GM10248 (cell line): ENCODE measurements around the gene TNFSF9.
A peak's percentile ranks its signal among the peaks of the same experiment; 100 is the strongest.

Source experiments
- CTCF ChIA-PET: fragments of 300-600 bp; sonication (Branson Sonifier 250); formaldehyde crosslinking; extraction: SDS; loops from one replicate; lab custom pipeline; 2021; ENCODE audit warnings: antibody characterized with exemption; lab: Yijun Ruan, JAX
- POLR2A ChIA-PET: fragments of 350-650 bp; sonication (Branson Sonifier 250); formaldehyde crosslinking; extraction: SDS; loops from one replicate; lab custom pipeline; 2020; ENCODE audit warnings: antibody characterized with exemption; lab: Yijun Ruan, JAX
- DNase-seq: peaks from one replicate; pipeline ENCODE4 v3.0.0; 2012; ENCODE audit errors: extremely low spot score
- CTCF ChIP-seq: IDR thresholded peaks from 2 replicates; pipeline ENCODE4 v1.5.1; 2012; ENCODE audit warnings: mild to moderate bottlenecking, low read depth; ENCODE audit errors: extremely low read depth, missing control alignments, control extremely low read depth

TNFSF9 gene

GRCh38 chr19:6530386-6531162 lies at the start of gene TNFSF9:
TNFSF9 (plus strand) TSS chr19:6531026; CDS start chr19:6531037, 11 bp downstream.
- POLR2A ChIA-PET, result interaction anchor here (0.6 to 3.3 kb wide), 41 partner anchors 8 to 539 kb away, joined by 3 to 50 read pairs (median 5); partner anchors contain the start of genes ALKBH7, CRB3, GPR108 and TNFSF14
- no peak for TF ChIP-seq CTCF
- CTCF ChIA-PET, result interaction anchor here (1.0 kb wide), 1 partner anchor 12 kb away, joined by 5 read pairs; no protein-coding TSS in a partner anchor
- peak; percentile 85 for DNase-seq

GRCh38 chr19:6481541-6482342 lies 49.1 kb upstream of the TNFSF9 start, which contains the start of gene DENND1C:
DENND1C (minus strand) TSS chr19:6481787; CDS start chr19:6481695, 92 bp downstream.
- POLR2A ChIA-PET, result interaction anchor here (0.5 to 1.0 kb wide), 2 partner anchors 31 to 57 kb away, joined by 3 to 4 read pairs; partner anchors contain the start of gene KHSRP
- peak; percentile 80 for DNase-seq
- TF ChIP-seq CTCF, result peak; percentile 88
- CTCF ChIA-PET, result interaction anchor here (0.6 to 4.7 kb wide), 28 partner anchors 9 to 382 kb away, joined by 3 to 33 read pairs (median 4); partner anchors contain the start of genes CRB3, GPR108, SLC25A23 and TUBB4A

GRCh38 chr19:6482343-6482686 lies 48.5 kb upstream of the TNFSF9 start:
- ChIA-PET CTCF (interaction anchor here (0.8 to 4.7 kb wide), 10 partner anchors 9 to 377 kb away, joined by 3 to 33 read pairs (median 4); partner anchors contain the start of gene SLC25A23), POLR2A (no interaction called here)

GRCh38 chr19:6483235-6483634 lies 47.6 kb upstream of the TNFSF9 start:
- no peak for DNase-seq
- CTCF ChIA-PET, result interaction anchor here (1.2 to 4.7 kb wide), 3 partner anchors 8 to 299 kb away, joined by 3 to 33 read pairs (median 30); no protein-coding TSS in a partner anchor
- POLR2A ChIA-PET, result no interaction called here
- no peak for TF ChIP-seq CTCF

More at GRCh38 chr19:6482343-6482686, 48.5 kb upstream of the TNFSF9 start:
- no peak for DNase-seq
- no peak for TF ChIP-seq CTCF

- TF ChIP-seq CTCF, result no peak
- ChIA-PET POLR2A (no interaction called here), CTCF (interaction anchor here (1.2 to 4.7 kb wide), 2 partner anchors 15 to 17 kb away, joined by 3 to 33 read pairs; no protein-coding TSS in a partner anchor)
- DNase-seq, result no peak
These were observed 46.6 kb upstream of the TNFSF9 start for GRCh38 chr19:6484230-6484629.

- ChIA-PET CTCF (interaction anchor here (1.2 kb wide), 1 partner anchor 18 kb away, joined by 3 read pairs; no protein-coding TSS in a partner anchor), POLR2A (no interaction called here)
- DNase-seq, result no peak
- no peak for TF ChIP-seq CTCF
These were observed 46.0 kb upstream of the TNFSF9 start for GRCh38 chr19:6484831-6485230.
